Stimulated activated naive CD4-positive, alpha-beta T cell treated with Interleukin-2 at 50 U/mL for 16 hours (primary cell): Measurements from ENCODE around the gene XPNPEP3.
"Not testable (repeated sequence)": the region's sequence is repeated elsewhere in the genome, so short reads cannot be mapped to it uniquely, and the experiment has no call there.

Experiments used
- DNase-seq: peaks from one replicate; lab custom pipeline; 2025; lab: John Stamatoyannopoulos, UW

Gene XPNPEP3

DNA sequence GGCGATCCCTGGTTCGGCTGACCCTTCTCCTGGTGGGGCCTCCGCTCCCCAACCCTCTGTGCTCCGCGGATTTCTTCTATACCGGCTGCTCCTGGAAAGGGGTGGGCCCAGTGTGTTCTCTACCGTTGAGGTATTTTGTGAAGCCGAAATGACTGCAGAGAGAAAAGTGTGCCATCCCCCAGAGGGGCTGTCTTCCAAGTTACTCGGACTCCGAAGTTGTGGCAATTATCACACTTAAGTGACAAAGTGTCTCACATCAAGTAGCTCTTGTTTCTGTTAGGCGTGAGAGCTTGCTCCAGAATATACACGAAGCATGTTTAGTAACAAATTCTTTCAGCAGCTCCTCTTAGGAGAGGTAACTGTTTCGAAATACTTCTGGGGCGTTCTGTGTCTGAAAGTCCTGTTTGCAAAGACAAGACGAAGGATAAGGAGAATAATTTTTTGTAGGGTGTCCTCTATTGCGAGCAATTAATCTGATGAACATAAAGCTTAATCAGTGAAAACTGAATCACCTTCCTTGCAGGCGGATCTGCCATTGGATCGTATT is 434 bp downstream of the XPNPEP3 start:
- DNase-seq = no peak

DNA sequence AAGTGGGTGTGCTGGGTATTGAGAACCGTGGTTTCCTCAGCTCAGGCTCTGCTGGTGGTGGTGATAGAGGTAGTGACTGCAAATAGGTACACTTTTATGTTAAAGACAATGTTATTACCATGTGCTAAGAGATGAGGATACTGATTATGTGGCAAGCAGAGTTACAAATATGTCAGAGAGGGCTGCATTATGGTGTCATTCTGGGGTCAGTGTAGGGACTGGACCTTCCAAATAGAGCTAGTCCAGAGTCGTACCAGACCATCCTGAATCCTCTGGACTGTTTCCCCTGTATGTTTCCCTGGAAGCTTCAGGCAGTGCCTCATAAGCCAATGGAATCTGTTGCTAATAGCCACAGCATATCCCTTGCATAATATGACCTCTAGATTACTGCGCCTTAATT is 5.1 kb downstream of the XPNPEP3 start, which contains the start of gene DNAJB7:
Gene DNAJB7 (minus strand): TSS at position 101 of the 400 bp plus-strand sequence. CDS start 119 bp downstream, outside the sequence.
- DNase-seq = no peak

DNA sequence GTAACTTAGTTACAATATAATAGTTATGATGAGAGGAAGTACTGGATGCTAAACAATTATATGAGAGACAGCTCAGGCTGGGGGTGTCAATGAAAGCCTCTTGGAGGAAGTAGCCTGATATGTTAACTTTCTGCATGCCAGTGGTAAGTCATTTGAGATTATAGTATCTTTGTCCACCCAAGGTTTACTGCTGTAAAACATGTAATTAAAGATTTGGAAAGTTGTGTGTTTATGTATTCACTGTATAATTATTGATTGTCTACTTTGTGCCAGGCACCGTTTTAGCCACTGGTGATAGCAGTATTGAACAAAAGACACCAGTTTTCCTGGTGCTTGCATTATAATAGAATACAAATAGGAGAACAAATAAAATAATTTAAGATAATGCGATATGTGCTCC is 5.6 kb downstream of the XPNPEP3 start:
- no peak for DNase-seq

DNA sequence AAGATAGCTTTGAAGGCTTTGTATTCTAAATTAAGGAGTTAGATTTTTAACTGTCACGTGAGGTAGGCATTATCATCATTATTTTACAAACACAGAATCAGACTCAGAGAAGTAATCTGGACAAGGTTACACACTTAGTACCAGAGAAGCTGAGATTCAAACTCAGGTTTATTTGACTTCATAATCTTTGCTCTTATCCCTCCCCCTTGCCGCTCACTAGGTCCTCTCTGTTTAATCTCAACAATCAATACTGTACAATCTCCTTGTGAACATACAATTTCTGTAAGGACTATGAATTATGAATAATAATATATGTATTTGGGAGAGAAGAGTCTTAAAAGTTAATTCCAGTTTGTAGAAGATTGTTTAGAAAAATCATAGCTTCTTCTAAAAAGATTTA is 10.2 kb downstream of the XPNPEP3 start:
- no peak for DNase-seq

DNA sequence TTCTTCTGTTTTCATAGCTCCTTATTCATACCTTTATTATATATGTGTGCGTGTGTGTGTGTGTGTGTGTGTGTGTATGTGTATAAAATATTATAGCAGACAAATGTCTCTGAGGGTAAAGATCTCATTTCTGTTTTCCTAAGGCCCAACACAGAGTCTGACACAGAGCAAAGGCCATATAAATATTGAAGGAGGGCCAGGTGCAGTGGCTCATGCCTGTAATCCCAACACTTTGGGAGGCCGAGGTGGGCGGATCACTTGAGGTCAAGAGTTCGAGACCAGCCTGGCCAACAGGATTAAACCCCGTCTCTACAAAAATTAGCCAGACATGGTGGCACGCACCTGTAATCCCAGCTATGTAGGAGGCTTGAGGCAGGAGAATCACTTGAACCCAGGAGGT is 11.4 kb downstream of the XPNPEP3 start:
- not testable (repeated sequence) for DNase-seq

DNA sequence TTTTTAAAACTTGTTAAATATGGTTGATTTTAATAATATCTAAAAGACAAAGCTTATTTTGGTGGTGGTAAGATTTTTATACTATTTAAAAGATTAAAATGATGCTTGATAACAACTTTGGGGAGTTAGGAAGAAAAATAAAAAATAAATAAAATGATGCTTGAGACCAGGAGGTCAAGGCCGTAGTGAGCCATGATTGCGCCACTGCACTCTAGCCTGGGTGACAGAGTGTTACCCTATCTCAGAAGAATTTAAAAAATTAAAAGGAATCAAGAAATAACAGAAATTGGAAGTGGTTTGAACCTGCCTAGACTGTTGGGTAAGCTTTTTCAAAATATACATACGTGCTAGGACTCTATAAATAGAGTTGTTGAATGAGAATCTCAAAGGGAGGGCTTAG is 17.1 kb downstream of the XPNPEP3 start:
- no peak for DNase-seq

DNA sequence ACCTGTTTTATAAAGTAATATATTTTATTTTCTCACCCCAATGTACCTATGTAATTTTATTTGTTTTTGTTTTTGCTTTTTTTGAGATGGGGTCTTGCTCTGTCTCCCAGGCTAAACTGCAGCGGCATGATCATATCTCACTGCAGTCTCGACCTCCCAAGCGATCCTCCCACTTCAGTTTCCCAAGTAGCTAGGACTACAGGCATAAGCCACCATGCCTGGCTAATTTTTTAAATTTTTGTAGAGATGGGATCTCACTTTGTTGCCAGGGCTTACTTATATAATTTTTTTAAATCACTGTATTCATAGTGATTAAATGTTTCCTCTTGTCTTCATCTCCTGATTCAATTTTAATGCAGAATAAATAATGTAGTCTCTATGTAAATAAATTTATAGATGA is 18.2 kb downstream of the XPNPEP3 start:
- DNase-seq = no peak

DNA sequence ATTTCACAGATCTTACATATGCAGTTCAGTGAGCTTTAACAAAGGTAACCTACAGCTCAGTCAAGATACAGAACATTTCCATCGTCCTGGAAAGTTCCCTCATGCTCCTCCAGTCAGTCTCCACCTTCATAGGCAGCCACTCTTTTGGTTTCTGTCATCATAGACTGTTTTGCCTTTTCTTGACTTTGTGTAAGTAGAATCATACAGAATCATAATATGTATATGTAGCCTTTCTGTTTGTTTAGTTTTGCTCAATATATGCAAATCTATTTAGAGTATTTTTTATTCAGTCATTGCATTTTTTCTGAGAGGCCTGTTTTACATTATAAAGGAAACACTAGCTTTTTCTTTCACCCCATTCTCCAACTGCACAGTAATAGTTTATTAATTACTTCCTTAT is 20.0 kb downstream of the XPNPEP3 start:
- no peak for DNase-seq

DNA sequence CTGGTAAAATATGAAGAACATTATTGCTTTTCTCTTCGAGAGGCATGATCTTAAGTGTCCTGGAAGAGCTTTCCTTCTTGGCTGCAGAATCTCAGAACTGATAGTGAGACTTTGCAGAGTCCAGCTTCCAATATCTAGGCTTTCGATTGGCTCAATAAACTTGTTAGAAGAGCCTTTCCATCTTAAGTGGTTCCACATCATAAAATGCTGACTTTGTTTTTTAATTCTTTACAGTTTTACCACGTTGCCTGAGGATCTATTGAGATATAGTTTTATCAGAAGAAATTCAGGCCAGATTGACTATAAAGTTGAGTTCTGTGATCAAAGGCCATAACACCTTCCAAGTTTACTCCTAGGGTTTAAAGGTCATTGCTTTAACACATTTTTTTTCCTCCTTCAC is 20.5 kb downstream of the XPNPEP3 start:
- no peak for DNase-seq

DNA sequence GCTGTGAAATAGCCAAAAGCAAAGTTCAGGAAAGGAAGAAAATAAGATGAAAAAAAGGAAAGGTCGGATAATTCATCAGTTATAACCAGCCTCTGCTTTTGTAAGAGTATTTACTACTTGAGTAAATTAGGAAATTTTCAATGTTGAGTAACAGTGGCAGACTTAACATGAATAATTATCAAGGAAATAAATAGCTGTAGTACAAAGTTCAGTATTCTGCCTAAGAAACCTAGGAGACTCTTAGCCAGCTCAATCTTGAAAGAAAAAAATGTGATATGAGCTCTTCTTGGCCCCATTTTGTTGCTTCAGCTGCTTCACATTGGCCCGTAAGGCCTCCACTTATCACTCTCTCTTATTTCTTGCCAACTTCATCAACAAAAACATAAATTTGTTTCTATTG is 22.0 kb downstream of the XPNPEP3 start:
- no peak for DNase-seq

DNA sequence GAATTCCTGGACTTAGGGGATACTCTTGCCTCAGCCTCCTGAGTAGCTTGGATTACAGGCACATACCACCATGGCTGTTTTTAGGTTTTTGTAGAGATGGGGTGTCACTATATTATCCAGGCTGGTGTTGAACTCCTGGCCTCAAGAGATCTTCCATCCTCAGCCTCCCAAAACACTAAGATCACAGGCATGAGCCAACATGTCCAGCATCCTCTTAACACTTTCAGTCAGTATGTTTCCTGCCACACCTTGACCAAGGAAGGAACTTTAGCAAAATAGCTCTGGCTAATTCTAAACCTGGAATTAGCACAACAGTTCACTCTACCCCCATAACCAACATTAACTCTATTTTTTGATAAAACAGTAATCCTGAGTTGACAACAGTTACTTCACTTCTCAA is 32.2 kb downstream of the XPNPEP3 start:
- DNase-seq = no peak

DNA sequence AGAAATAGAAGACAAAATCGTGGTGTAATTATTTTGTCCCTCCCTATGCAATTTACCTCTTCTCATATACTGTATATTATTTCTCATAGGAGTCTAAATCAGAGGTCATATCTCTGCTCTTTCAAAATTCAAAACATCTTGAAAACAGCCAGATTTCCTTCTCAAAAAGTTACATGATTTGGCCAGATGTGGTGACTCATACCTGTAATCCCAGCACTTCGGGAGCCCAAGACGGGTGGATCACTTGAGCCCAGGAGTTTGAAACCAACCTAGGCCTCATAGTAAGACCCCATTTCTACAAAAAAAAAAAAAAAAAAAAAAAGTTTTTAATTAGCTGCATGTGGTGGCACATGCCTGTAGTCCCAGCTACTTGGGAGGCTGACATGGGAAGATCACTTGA is 33.9 kb downstream of the XPNPEP3 start:
- no peak for DNase-seq

DNA sequence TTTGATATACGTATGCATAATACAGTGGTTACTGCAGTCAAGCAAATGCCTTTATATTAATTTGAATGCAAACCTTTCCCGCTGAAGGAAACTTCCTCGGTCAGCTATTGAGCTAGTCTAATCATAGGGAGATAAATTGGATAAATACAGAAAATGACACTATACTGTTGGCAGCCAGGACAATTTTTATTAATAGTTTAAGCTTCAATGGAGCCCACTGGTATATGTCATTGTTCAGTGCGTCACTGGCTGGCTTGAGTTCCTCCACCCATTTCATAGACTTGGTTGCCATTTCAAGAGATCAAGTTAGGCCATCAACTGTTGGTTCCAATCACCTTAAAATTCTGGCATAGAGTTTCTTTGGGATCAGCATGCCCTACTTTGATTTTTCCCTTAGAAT is 37.5 kb downstream of the XPNPEP3 start:
- no peak for DNase-seq

DNA sequence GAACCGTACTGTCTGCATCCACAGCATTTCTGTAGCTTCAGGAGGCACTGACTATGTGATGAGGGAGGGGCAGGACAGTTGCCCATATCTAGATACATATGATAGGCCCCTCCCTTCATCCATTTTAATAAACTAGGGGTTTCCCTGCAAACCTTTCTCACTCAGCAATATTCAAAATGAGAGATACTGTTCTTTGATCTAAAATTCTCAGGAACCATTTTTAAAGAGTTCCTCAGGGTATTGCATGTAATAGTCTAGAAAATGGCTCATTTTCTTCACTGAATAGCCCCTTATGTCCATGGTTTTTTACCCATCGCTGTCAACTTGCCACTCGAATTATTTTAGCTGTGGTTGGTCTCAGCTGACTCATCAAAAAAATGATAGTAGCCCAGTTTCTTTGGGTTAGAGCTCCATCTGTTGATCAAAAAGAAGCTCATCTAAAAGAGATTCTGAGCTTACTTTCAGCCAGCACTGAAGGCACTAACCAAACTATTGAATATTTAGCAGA is 42.0 kb downstream of the XPNPEP3 start:
- DNase-seq = peak; percentile 7

DNA sequence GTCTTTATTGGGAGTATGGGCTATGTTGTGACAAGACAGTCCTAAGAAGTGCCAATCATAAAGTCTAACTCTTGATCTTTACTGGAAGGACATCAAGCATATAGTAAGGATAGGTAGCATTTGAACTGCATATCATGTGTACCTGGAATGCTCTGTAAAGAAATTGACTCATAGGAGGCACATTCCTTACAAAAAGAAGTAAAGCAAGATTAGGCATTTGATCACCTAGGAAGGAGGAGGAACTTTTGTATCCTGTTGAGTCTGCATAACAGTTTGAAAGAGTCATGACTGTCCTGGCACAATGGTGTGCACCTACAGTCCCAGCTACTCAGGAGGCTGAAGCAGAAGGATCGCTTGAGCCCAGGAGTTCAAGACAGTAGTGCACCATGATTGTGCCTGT is 47.2 kb downstream of the XPNPEP3 start:
- no peak for DNase-seq

DNA sequence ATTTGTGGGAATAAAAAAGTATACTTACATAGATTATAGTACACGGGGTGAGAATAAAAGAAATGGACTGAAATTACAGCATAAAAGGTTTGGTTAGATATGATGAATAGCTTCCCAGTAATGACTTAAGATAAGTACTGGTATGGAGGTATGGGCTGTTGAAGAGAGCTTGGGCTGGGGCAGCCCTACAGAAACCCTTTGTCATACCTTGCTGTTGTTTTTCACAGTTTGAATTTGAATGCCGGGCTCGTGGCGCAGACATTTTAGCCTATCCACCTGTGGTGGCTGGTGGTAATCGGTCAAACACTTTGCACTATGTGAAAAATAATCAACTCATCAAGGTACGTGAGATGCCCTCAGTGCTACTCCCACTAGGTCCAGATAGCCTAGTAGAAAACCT is 51.9 kb downstream of the XPNPEP3 start:
- DNase-seq = no peak

DNA sequence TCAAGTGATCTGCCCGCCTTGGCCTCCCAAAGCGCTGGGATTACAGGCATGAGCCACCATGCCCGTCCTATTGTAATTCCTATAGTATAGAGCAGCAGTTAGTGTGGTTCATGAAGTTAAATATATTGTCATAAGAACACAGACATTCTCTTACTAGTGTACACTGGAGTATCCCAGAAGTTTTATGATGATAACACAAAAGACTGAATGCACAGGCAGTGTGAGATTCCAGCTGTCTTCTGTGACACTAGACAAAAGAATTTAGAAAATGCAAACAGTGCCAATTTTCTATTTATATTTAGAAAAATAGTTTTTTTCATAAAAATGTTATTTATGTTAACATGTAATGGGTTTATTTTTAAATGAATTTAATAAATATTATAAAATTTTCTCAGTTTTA is 54.8 kb downstream of the XPNPEP3 start:
- DNase-seq = no peak

DNA sequence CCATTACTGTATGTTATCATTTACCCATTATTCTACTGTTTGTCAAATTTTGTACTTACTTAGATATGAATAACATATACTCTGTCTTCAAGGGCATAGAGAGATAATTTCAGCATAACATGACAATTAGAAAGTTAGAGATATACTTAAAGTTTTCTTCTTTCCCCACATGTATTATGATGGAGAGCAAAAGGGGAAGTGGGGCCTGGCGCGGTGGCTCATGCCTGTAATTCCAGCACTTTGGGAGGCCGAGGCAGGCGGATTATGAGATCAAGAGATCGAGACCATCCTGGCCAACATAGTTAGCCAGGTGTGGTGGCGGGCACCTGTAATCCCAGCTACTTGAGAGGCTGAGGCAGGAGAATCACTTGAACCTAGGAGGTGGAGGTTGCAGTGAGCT is 56.0 kb downstream of the XPNPEP3 start:
- DNase-seq = not testable (repeated sequence)

DNA sequence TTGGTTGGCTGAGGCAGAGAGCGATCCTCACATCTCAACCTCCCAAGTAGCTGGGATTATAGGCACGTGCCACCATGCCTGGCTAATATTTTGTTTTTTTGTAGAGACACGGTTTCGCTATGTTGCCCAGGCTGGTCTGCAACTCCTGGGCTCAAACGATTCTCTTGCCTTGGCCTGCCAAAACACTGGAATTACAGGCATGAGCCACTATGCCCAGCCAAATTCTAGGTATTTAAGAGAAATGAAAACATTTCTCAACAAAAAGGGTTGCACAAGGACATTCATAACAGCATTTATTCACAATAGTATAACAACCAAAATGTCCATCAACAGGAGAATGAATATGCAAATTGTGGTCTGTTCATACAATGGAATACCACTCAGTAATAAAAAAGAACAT is 62.5 kb downstream of the XPNPEP3 start:
- DNase-seq = no peak

DNA sequence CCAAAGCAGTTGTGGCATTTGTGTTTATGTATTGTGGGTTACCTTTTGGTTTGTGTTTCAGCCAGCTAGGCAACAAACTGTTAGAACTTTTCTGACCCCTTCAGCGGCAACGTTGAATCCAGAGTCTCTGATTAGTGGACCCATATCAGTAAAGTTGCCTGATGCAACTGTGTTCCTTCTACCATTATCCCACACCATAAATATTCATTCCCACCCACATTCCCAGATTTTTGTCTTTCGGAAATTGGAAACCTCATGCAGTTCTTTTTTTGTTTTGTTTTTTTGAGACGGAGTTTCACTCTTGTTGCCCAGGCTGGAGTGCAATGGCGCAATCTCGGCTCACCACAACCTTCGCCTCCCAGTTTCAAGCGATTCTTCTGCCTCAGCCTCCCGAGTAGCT is 63.6 kb downstream of the XPNPEP3 start:
- no peak for DNase-seq

DNA sequence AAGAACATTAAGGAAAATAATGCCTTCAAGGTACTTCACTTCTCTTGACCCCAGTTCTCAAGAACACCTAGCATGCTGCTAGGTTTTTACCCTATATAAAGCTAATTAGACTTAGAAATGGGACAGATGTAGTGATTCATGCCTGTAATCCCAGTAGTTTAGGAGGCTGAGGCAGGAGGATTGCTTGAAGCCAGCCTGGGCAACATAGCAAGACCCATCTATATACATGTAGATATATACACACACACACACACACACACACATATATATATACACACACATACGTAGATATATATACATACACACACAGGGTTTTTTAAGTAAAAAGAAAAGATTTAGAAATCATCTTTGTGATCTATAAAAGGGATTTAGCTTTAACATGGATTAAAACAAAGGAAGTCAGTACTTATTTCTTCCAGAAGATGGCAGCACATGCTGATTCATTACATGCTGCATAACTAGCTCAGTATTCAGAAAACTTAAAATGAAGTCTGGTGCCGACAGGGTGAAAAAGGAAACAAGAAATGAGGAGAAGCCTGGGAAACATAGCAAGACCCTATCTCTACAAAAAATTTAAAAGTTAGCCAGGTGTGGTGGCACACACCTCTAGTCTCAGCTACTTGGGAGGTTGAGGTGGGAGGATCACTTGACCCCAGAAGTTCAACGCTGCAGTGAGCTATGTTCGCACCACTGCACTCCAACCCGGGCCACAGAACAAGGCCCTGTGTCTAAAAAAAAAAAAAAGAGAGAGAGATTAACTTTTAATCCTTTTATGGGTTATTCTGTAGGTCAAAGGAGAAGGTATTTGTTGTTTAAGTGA is 65.7 kb downstream of the XPNPEP3 start:
- no peak for DNase-seq

DNA sequence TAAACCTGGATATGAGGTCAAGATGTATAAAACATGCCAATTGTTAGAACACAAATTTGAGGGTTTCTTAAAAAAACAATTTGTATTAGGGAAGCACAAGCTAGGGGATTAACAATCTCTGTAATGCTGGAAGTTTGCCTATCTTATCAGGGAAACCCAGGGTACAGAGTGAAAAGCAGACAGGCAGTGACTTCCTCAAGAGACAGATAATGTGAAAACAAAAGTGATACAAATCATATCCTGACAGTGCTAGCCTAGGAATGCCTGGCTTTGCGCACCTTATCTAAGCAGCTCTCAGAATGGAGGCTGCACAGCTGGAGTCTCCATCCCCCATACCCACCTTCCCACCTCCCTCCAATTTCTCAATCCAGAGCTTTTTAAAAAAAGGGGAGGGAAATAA is 71.7 kb downstream of the XPNPEP3 start:
- no peak for DNase-seq

DNA sequence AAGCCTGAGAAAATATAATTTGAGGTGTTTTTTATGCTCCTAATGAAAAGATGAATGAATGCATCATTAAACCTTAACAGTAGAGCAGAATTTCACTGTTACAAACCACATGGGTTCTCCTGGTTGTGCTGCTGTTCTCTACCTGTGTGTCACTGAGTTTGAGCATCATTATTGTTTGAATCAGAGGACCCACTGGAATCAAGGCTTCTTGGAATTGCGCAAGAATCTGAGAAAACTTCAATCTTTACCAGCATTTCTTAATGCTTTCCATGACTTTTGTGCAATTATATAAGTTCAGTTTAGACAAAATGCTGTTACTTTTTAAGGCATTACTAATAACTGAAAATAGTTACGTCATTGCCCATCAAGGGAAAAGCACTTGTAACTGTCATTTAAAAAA is 75.4 kb downstream of the XPNPEP3 start:
- no peak for DNase-seq

DNA sequence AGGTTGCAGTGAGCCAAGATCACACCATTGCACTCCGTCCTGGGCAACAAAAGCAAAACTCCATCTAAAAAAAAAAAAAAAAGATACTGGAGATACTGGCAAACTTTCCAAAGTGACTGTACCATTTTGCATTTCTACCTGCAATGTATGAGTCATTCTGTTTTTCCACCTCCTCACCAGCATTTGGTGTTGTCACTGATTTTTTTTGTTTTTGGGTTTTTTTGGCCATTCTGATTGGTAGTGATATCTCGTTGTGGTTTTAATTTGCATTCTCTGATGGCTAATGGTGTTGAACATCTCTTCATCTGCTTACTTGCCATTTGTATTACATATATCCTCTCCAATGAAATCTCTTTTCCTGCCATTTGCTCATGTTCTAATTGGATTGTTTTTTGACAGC is 82.3 kb downstream of the XPNPEP3 start:
- DNase-seq = no peak
